Measurements from ENCODE around the gene FCRLB.
A peak's percentile ranks its signal among the peaks of the same experiment; 100 is the strongest.
"Not testable (repeated sequence)": the region's sequence is repeated elsewhere in the genome, so short reads cannot be mapped to it uniquely, and the experiment has no call there.

FCRLB gene

DNA sequence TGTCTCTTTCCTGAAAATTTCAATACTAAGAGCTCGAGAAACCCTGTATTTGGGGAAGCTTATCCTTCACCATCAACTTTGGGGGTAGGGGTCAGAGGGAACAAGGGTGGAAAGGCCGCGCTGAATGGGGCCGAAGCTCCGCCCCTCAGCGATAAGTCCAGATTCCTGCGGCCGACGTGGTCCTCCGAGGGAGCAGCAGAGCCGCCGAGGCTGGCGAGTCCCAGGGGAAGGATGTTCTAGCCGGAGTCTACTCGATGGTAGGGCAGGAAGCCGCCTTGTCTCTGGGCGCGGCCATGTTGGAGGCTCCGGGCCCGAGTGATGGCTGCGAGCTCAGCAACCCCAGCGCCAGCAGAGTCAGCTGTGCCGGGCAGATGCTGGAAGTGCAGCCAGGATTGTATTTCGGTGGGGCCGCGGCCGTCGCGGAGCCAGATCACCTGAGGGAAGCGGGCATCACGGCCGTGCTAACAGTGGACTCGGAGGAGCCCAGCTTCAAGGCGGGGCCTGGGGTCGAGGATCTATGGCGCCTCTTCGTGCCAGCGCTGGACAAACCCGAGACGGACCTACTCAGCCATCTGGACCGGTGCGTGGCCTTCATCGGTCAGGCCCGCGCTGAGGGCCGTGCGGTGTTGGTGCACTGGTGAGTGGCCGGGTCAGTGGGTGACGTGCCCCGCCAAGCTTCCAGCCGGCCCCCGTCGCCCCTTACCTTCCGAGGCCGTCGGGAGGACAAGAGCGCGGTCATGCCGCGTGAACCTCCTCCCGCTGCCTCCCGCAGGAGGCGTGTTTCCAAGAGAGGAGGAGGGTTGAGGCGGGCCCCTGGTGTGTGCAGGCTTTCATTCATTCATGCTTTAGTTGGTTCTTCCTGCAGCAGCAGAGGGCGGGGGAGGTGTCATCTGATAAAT is 28.4 kb downstream of the FCRLB start, which contains the start of gene DUSP12:
Gene DUSP12, plus strand, starts transcription at position 278 of the 899 bp plus-strand sequence. Its CDS starts 16 bp downstream, at position 294.
- peak within 1 kb of the TSS; percentile 68 for H3K4me3 ChIP-seq (ENCODE audit: low read depth, low read length)
- TF ChIP-seq, protein P1, sequence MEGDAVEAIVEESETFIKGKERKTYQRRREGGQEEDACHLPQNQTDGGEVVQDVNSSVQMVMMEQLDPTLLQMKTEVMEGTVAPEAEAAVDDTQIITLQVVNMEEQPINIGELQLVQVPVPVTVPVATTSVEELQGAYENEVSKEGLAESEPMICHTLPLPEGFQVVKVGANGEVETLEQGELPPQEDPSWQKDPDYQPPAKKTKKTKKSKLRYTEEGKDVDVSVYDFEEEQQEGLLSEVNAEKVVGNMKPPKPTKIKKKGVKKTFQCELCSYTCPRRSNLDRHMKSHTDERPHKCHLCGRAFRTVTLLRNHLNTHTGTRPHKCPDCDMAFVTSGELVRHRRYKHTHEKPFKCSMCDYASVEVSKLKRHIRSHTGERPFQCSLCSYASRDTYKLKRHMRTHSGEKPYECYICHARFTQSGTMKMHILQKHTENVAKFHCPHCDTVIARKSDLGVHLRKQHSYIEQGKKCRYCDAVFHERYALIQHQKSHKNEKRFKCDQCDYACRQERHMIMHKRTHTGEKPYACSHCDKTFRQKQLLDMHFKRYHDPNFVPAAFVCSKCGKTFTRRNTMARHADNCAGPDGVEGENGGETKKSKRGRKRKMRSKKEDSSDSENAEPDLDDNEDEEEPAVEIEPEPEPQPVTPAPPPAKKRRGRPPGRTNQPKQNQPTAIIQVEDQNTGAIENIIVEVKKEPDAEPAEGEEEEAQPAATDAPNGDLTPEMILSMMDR (IDR thresholded peaks at IDR 0.05; ENCODE audit: low read depth, low read length), result no peak

DNA sequence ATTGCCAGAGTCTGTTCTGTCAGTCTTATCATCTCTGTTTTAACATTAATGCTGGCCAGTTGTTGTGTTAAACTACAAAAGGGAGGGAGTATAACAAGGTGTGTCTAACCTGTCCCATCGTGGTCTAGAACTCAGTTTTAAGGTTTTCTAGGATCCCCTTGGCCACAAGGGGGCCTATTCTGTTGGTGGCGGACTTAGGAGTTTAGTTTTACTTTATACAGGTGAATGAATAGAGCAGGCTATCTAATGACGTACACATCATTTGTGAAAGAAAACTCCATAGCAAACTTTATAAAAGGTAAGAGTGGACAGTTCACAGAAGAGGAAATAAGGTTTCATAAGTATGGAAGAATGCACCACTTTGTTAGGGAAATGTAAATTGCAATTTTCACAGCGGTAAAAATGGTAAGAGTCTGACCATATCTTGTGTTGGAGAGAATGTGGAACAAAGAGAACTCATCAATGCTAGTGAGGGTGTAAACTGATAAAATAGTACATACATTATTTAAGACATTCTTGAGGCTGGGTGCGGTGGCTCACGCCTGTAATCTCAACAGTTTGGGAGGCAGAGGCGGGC is 42.3 kb downstream of the FCRLB start:
- TF ChIP-seq, protein P1 (IDR thresholded peaks at IDR 0.05; ENCODE audit: low read depth, low read length), result peak; percentile 42; the same call in 1 of the 2 replicates
- no peak overlapping the region for H3K4me3 ChIP-seq (ENCODE audit: low read depth, low read length)

DNA sequence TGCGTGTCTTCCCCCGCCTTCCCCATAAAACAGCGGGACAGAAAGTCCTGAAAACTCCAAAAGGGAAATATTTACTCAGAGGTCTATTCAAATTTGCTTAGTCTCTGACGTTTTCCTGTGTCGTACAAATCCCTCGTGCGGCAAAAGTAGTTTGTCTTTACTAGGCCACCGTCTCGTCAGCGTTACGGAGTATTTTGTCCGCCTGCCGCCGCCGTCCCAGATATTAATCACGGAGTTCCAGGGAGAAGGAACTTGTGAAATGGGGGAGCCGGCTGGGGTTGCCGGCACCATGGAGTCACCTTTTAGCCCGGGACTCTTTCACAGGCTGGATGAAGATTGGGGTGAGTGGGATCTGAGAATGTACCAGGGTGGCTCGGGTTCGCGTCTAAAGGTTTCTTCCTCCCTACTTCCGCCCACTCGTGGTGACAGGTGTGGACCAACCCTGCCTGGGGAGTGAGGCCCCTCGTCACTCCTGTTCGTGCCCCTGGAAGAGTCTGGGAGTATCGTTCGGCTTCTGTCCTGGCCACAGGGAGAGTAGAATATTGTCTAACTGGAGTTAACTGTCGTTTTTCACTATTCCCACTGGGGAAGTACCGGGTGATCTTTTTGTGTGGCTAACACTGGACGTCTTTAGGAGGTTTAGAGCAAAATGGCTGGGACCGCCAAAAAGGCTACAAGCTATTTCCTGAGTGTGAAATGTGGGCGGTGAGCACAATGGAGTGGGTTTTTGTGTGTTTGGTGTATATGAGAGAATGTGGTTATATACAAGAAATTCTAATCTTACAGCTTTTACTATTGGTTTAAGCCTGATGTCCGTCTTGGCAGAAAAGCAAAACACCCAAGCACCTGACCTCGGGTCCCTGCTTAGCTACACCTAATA is 45.0 kb downstream of the FCRLB start, which contains the start of gene ATF6:
Gene ATF6, plus strand, starts transcription at position 219 of the 880 bp plus-strand sequence. Its CDS starts 41 bp downstream, at position 260.
- TF ChIP-seq, protein P1 (IDR thresholded peaks at IDR 0.05; ENCODE audit: low read depth, low read length), result no peak
- peak within 1 kb of the TSS; percentile 87 for H3K4me3 ChIP-seq (ENCODE audit: low read depth, low read length)

DNA sequence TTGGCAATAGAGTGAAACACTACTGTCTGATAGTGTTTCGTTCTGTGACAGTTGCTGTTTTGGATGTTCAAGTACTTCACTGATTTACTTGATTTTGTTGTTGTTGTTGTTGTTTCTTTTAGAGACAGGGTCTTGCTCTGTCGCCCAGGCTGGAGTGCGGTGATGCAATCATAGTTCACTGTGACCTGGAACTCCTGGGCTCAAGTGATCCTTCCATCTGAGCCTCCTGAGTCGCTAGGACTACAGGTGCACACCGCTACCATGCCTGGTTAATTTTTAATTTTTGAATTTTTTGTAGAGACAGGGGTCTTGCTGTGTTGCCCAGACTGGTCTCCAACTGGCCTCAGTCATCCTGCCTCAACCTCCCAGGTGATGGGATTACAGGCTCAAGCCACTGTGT is 47.1 kb downstream of the FCRLB start:
- H3K4me3 ChIP-seq (ENCODE audit: low read depth, low read length), result no peak overlapping the region
- TF ChIP-seq, protein P1 (IDR thresholded peaks at IDR 0.05; ENCODE audit: low read depth, low read length), result no peak

DNA sequence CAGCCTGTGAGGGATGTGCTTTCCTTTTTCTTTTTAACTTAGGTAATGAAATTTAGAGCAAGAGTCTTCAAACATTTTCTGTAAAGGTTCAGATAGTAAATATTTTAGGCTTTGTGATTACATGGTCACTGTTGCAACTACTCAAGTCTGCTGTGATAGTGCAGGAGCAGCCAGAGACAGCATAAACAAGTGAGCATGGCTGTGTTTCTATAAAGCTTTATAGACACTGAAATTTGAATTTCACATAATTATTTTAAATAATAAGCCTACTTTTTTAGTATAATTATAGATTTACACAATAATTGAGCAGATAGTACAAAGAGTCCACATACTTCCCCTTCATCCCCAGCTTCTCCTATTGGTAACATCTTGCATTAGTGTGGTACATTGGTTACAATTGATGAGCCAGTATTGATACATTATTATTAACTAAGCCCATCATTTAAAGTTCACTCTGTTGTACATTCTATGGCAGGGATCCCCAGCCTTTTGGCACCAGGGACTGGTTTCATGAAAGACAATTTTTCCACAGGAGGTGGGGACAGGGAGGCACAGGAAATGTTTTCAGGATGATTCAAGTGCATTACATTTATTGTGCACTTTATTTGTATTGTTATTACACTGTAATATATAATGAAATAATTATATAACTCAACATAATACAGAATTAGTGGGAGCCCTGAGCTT is 47.8 kb downstream of the FCRLB start:
- no peak overlapping the region for H3K4me3 ChIP-seq (ENCODE audit: low read depth, low read length)
- TF ChIP-seq, protein P1 (IDR thresholded peaks at IDR 0.05; ENCODE audit: low read depth, low read length), result no peak

DNA sequence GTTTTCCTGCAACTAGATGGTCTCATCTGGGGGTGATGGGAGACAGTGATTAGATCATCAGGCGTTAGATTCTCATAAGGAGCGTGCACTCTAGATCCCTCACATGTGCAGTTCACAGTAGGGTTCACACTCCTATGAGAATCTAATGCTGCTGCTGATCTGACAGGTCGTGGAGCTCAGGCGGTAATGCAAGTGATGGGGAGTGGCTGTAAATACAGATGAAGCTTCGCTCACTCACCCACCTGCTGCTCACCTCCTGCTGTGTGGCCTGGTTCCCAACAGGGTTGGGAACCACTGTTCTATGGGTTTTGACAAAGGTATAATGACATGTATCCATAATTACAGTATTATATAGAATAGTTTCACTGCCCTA is 48.3 kb downstream of the FCRLB start:
- not testable (repeated sequence) for H3K4me3 ChIP-seq (ENCODE audit: low read depth, low read length)

DNA sequence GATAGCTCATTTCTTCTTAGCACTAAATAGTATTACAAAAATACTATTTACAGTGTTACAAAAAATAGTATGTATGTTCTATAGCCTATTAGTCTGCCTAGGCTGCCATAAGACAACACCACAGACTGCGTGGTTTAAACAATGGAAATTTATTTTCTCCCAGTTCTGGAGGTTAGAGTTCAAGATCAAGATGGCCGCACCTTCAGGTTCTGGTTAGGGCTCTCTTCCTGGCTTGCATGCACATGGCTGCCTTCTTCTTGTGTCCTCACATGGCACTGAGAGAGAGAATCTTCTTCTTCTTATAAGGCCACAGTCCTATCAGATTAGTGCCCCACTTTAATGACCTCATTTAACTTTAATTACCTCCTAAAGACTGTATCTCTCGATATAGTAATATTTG is 48.9 kb downstream of the FCRLB start:
- TF ChIP-seq, protein P1 (IDR thresholded peaks at IDR 0.05; ENCODE audit: low read depth, low read length), result no peak
- H3K4me3 ChIP-seq (ENCODE audit: low read depth, low read length), result no peak overlapping the region
